Neural crest cell (in vitro differentiated cells): ENCODE results near the gene ATP5F1A. TPM values are rescaled to one million over a fixed set of nuclear protein-coding genes. Genes with fewer than 3 reads are reported as not detected.

Source experiments
- DNase-seq: peaks from one replicate; pipeline ENCODE4 v3.0.0; 2021; ENCODE audit warnings: low read depth, mixed read lengths, low spot score
- H3K27ac Mint-ChIP-seq: one replicate; pipeline ENCODE4 v1.8.0; 2021; ENCODE audit warnings: mild to moderate bottlenecking, mixed read lengths; ENCODE audit not compliant: unreplicated experiment
- H3K27me3 Mint-ChIP-seq: 2 replicates; pipeline ENCODE4 v1.8.0; 2021; ENCODE audit warnings: low read depth, mild to moderate bottlenecking, mixed read lengths
- H3K36me3 Mint-ChIP-seq: 2 replicates; pipeline ENCODE4 v1.8.0; 2021; ENCODE audit warnings: low read depth, mild to moderate bottlenecking, mixed read lengths
- H3K4me1 Mint-ChIP-seq: 2 replicates; pipeline ENCODE4 v1.8.0; 2021; ENCODE audit warnings: mixed read lengths
- H3K4me3 Mint-ChIP-seq: one replicate; pipeline ENCODE4 v1.8.0; 2021; ENCODE audit warnings: mild to moderate bottlenecking, mixed read lengths
- H3K9me3 Mint-ChIP-seq: 2 replicates; pipeline ENCODE4 v1.8.0; 2021; ENCODE audit warnings: mixed read lengths
- CTCF ChIP-seq: fragments of 200-600 bp; sonication (generic); conservative IDR thresholded peaks from 2 replicates; pipeline ENCODE4 v1.5.0; 2021; ENCODE audit warnings: antibody characterized with exemption, mild to moderate bottlenecking
- total RNA-seq: library from RNA; stranded (reverse); gene quantifications from 2 replicates; pipeline ENCODE4 v1.2.1, GENCODE V29; 2021

The ATP5F1A gene
- total RNA-seq, 1 donor from 2014 or later = 508 TPM

- no peaks in the 10 kb centered on the region for H3K27me3 Mint-ChIP-seq
- no peak overlapping the region for H3K4me3 Mint-ChIP-seq
- H3K9me3 Mint-ChIP-seq = no peaks in the 10 kb centered on the region
- peaks cover 4% of the 10 kb centered on the region for H3K4me1 Mint-ChIP-seq
- no peak overlapping the region for H3K27ac Mint-ChIP-seq
- H3K36me3 Mint-ChIP-seq = no peaks in the 10 kb centered on the region
- DNase-seq = no peak
- no peak for TF ChIP-seq CTCF
Observed at GRCh38 chr18:46060359-46060841, 37.7 kb downstream of the ATP5F1A start.

GRCh38 chr18:46055838-46056230 is 42.3 kb downstream of the ATP5F1A start:
- Mint-ChIP-seq H3K27ac (no peak overlapping the region), H3K4me1 (no peaks in the 10 kb centered on the region), H3K9me3 (no peaks in the 10 kb centered on the region), H3K27me3 (no peaks in the 10 kb centered on the region), H3K36me3 (no peaks in the 10 kb centered on the region), H3K4me3 (no peak overlapping the region)
- no peak for DNase-seq
- no peak for TF ChIP-seq CTCF

- no peaks in the 10 kb centered on the region for H3K4me1 Mint-ChIP-seq
- TF ChIP-seq CTCF = no peak
- H3K27ac Mint-ChIP-seq = no peak overlapping the region
- H3K9me3 Mint-ChIP-seq = no peaks in the 10 kb centered on the region
- no peaks in the 10 kb centered on the region for H3K27me3 Mint-ChIP-seq
- H3K36me3 Mint-ChIP-seq = no peaks in the 10 kb centered on the region
- H3K4me3 Mint-ChIP-seq = no peak overlapping the region
- no peak for DNase-seq
Observed at GRCh38 chr18:46054956-46055837, 42.9 kb downstream of the ATP5F1A start.

GRCh38 chr18:46053368-46054095 is 44.6 kb downstream of the ATP5F1A start:
- TF ChIP-seq CTCF = no peak
- no peak for DNase-seq
- H3K27ac Mint-ChIP-seq = no peak overlapping the region
- H3K27me3 Mint-ChIP-seq = no peaks in the 10 kb centered on the region
- no peaks in the 10 kb centered on the region for H3K9me3 Mint-ChIP-seq
- no peaks in the 10 kb centered on the region for H3K4me1 Mint-ChIP-seq
- no peak overlapping the region for H3K4me3 Mint-ChIP-seq
- no peaks in the 10 kb centered on the region for H3K36me3 Mint-ChIP-seq

GRCh38 chr18:46051731-46052461 is 46.2 kb downstream of the ATP5F1A start:
- Mint-ChIP-seq H3K27ac (no peak overlapping the region), H3K4me3 (no peak overlapping the region), H3K36me3 (no peaks in the 10 kb centered on the region), H3K4me1 (no peaks in the 10 kb centered on the region), H3K9me3 (no peaks in the 10 kb centered on the region), H3K27me3 (no peaks in the 10 kb centered on the region)
- no peak for DNase-seq
- no peak for TF ChIP-seq CTCF
